Hippocampal formation (tissue), 2 donors: ENCODE results near the gene WNT9A.
A peak's percentile ranks its signal among the peaks of the same experiment; 100 is the strongest.
"Not testable (repeated sequence)": the region's sequence is repeated elsewhere in the genome, so short reads cannot be mapped to it uniquely, and the experiment has no call there.

ENCODE experiments used
- DNase-seq, 2 donors: peaks; one replicate each; lab custom pipeline; 2025; lab: John Stamatoyannopoulos, UW

The WNT9A gene

DNA sequence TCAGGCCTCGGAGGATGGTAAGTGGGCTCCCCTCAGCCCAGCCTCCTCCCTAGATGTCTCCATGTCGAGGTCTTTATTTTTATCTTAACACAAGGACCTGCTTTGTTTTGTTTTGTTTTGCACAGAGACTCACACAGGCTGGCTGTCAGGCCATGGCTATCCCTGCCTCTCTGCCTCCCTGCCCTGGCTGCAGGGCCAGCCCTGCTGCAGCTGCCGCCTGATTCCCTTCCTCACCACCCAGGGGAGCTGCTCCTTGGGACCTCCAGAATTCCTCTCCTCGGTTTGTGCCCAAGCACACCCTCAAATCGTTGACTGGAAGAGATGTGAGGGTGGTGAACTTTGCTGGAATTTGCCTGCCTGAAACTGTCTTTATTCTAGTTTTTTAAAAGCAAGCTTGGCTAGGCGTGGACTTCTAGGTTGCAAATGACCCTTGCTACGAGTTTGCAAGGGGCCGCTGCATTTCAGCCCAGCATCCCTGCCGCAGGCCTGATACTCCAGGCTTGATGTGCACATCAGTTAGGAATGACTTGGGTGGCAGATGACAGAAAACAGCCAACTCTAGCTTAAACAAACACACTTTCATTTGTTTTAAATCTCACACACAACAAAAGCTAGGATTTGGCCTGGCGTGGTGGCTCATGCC, 37.1 kb downstream of the WNT9A start:
- DNase-seq, result peak in 1 of 2 donors; percentile 17

DNA sequence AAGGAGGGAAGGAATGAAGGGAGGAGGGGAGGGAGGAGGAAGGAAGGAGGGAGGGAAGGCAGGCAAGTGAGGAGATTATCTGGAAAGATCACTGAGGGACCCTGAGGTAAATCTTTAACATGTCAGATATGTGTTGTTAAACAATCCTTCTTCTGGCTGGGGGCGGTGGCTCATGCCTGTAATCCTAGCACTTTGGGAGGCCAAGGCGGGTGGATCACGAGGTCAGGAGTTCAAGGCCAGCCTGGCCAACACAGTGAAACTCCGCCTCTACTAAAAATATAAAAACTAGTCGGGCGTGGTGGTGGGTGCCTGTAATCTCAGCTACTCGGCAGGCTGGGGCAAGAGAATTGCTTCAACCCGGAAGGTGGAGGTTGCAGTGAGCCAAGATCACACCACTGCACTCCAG, 37.8 kb downstream of the WNT9A start:
- DNase-seq, result not testable (repeated sequence)

DNA sequence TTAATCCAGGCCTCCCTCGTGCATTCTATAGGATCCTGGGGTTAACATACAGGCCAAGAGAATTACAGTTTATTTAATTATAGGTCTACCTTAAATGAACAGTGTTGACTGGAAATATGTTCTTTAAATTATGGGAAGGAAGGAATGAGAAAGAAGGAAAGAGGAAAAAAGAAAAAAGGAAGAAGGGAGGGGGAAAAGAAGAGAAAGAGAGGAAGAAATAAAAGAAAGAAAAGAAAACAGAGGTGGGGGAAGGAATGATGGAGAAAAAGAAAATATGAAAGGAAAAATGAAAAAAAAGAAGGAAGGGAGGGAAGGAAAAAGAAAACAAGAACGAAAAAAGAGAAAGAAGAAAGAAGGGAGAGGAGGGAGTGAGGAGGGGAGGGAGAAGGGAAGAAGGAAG, 38.5 kb downstream of the WNT9A start:
- no peak for DNase-seq

DNA sequence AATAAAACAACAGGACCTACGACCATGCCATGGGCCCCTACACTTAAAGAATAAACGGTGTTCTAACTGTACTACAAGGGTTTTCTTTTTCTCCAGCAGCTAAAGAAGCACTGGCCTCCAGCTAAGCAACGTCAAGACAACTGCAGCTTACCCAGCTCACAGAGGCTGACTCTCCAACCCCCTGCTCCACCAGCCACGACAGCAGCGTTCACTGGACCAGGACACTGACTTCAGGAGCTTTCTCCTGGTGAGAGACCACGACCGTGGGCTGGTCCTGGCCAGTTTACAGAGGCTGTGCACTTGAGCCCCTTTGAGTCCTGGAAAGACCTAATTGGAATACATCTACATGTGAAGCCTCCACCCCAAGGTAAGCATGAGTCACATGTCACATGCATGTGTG, 39.4 kb downstream of the WNT9A start:
- DNase-seq, result no peak

DNA sequence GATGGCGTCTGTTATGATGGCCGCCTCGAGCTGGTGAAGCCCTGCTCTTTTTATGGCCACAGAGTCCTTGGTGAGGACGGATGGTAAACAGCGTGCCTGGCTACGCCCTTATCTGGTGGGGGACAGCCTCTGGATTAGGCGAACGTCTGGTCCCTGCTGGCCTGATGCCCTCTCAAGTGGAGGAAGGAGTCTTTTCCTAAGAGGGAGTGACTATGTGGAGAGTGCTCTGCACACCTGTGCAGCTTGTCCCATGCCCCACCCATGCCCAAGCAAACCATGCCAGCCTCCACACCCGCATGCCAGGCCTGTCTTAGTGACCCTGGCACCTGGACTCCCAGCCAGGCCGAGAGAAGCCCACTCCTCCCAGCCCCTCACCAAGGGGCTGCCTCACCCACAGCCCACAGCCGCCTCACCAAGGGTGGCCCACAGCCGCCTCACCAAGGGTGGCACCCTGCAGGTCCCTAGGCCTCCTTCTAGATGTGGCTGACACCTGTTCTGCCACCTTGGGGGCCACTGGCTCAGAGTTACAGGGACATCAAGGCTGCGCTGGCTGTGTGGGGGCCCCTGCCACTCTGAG, 40.2 kb downstream of the WNT9A start:
- no peak for DNase-seq

DNA sequence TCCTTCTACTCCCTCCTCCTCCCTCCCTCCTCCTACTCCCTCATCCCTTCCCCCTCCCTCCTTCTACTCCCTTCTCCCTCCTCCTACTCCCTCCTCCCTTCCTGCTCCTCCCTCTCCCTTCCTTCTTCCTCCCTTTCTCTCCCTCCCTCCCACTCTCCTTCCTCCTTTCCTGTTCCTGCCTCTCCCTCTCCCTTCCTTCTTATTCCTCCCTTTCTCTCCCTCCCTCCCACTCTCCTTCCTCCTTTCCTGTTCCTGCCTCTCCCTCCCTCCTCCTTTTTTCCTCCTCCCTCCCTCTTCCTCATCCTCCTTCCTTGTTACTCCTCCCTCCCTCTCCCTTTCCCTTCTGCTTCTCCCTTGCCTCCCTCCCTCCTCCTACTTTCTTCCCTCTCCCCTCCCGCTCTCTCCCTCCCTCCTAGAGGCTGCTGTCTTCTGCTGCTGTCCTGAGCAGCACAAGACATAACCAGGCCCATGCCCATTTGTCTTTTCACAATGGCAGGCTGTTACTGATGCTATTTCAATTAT, 41.1 kb downstream of the WNT9A start:
- DNase-seq, result no peak

DNA sequence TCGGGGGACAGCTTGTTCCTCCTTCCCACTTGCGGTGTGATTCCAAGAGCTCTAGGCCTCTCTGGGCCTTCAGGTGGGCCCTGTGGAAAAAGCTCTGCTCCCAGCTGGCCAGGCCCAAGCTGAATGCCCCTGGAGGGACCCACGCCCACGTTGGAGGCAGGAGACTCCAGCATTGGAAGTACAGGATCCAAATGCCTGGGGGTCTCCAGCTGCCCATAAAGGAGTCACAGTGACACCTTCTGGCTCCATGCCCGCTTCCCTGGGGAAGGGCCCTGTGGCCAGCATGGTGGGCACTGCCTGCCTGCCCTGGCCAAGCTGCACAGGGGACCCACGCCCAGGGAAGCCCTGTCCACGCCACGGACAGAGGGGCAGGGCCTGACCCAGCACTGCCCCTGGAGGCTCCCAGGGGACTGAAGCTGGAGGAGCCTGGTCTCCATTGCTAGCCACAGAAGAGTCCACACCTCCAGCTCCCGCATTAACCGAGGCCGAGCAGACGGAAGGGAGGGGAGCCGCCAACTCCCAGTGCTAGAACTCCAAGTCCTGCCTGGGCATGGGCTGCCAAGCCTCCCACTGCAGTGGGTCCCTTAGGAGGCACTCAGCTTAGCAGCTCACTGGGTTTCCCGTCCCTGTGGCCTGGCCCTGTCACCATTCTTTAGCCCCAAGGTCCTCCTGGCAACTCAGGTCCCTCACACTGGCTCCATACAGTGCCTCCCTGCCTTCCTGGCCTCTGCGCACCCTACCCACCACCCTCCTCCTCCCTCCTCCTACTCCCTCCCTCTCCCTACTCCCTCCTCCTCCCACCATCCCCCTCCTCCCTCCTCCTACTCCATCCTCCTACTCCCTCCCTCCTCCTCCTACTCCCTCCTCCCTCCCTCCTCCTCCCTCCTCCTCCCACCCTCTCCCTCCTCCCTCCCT, 41.9 kb downstream of the WNT9A start:
- DNase-seq, result no peak

DNA sequence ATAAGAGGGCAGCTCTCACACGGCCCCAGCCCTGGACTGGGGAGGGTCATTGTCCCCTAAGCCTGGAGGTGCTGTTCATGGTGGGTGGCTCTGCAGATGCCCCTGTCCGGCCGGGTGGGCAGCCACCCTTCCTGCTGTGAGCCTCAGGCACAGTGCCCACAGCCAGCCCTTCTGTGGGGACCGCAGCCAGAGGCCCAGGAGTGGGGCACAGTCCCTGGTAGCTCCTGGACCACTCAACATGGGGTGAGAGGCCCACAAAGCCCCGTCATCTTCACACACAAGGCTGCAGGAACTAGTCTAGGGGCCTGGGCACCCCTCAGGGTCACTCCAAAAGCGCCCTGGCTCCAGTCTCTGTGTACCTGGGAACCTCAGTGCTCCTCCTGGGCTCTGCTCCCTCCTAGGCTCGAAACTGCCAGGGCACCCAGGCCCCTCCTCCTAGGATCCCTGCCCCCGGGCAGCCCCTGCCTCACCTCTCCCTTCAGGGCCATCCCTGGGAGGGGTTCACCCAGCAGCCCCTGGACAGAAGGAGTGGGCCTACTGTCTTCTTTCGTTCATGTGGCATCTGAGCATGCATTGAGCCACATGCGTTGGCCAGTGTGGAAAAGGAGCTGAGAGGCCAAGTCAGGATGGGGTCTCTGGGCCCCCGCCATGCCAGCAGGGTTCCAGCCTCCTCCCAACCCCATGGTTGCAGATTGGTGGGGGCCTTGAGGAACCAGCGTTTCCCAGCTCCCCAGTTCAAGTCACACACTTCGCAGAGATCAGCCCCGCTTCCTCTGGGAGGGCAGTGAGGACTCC, 43.0 kb downstream of the WNT9A start:
- no peak for DNase-seq

DNA sequence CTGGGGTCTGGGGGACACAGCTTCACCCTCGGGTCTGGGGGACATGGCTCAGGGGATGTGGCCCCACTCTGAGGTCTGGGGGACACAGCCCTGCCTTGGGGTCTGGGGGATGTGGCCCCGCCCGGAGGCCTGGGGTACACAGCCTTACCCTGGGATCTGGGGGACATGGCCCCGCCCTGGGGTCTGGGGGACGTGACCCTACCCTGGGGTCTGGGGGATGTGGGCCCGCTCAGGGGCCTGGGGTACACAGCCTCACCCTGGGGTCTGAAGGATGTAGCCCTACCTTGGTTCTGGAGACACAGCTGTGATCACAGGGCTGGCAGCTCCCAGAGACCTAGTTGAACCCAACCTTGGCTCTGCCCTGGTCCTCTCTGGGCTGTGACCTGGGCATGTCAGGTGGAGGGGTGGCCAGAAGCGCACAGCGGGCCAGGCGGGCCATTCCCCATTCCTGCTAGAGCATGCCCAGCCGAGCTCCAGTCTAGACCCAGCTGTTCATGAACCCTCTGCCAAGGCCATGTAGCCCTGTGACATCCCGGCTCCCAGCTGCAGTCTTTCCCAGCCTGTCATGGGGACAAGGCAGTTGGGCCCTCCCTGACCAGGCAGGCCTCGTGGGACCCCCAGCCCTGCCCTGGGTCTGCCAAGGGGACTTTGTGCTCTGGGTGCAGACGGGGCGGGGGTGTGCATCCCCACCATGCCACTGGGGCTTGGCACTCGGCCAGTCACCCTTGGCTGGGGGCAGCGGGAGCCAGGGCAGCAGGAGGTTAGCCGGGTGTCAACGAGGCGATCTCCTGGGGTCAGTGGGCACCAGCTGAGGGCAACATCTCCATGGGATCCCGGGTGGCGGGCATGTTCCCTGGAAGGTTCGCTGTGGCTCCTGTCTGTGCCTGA, 43.9 kb downstream of the WNT9A start:
- no peak for DNase-seq

DNA sequence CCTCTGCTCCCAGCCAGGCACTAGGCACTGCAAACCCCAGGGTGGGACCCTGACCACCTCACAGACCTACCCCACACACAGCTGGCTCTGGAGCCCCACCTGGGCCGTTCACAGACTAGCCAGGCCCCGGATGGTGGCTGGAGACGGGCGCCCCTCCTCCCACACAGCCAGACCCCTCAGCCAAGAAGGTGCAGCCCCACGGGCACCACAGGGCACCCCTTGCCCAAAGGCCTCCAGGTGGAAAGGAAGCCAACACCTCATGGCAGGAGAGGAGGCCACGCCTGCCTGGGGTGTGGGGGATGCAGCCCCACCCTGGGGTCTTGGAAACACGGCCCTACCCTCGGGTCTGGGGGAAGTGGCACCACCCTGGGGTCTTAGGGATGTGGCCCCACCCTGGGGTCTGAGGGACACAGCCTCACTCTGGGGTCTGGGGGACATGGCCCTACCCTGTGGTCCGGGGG, 44.6 kb downstream of the WNT9A start:
- DNase-seq, result no peak

DNA sequence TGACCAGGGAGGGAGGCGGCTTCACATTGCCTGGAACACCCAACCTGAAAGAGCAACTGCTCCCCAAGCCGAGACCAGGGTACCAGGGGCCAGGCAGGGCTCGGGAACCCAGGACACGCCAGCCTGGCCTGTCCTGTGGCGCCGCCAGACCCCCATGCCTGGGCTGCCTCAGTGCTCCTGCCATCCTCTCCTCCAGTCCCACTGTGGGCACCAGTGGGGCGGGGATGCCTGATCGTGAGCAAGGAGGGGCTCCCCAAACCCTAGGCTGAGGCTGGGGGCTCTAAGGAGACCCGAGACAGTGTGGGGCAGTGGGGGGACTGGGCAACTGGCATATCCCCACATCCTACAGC, 45.1 kb downstream of the WNT9A start:
- DNase-seq, result no peak

DNA sequence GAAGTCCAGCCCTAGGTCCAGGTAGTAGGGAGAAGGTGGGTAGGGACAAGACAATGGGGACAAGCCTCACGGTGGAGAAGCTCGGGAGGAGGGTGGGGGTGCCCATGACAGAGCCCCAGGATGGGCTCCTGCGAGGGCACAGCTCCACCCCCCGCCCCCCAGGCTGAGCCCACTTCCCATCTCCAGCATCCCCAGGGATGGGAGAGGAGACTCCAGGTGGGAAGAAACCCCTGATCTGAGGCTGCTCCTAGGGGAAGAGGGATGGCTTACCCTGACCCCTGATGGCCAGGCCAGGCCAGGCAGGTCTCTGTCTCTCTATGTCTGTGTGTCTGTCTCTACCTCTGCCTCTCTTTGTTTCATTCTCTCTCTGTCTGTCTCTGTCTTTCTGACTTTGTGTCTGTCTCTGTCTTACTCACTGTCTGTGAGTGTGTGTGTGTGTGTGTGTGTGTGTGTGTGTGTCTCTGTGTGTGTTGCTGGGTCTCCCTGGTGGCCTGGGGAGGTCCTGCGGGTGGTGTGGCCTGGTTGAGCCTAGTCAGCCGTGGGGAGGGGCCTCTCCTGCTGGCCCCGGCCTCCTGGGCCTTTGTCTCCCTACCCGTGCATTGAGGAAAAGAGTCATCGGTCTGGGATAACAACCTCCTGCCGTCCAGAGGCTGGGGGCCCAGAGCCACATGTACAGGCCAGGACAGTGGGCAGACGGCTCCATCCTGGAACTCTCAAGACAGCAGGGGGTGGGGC, 45.7 kb downstream of the WNT9A start:
- DNase-seq, result no peak

DNA sequence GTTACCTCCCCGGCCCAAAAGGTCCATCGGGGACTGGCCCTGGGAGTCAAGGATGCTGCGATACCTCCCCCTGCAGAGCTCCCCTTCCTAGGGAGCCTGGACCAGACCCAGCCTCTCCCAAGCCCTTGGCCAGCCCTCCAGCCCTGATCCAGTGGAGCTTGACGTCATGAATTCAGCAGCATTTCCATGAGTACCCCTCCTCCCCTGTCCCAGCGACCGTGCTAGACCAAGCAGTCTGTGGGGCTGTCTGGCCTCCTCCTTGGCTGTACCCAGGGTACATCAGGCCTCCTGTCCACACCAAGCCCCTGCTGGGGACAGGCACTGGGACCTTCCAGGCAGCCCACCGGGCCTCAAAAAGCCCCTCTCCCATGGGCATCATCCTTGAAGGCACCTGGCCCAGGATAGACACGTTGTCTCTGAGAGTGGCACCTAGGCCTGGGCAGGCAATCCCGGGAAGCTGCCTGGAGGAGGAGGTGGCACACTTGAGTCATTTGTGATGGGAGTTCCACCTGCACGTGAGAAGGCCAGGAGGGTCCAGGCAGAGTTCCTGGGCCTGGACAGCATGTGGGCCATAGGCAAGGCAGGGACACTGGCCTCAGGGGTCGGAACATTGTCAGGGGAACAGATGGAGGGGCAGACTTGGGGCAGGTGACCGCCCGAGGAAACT, 46.4 kb downstream of the WNT9A start:
- DNase-seq, result no peak

DNA sequence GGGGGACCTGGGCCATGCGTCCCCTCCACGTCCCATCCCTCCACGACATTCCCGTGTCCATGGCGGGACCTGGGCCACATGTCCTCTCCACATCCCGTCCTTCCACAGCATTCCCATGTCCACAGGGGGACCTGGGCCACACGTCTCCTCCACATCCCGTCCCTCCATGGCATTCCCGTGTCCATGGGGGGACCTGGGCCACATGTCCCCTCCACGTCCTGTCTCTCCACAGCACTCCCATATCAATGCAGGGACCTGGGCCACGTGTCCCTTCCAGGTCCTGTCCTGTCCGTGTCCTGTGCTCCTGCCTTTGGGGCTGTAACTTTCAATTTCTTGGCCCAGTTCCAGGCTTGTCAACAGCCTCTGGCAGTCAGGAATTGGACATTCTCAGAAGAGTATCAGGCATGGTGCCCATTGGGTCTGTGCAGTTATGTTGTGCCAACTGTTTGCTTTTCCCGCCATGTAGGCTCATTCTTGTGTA, 47.1 kb downstream of the WNT9A start:
- DNase-seq, result no peak

DNA sequence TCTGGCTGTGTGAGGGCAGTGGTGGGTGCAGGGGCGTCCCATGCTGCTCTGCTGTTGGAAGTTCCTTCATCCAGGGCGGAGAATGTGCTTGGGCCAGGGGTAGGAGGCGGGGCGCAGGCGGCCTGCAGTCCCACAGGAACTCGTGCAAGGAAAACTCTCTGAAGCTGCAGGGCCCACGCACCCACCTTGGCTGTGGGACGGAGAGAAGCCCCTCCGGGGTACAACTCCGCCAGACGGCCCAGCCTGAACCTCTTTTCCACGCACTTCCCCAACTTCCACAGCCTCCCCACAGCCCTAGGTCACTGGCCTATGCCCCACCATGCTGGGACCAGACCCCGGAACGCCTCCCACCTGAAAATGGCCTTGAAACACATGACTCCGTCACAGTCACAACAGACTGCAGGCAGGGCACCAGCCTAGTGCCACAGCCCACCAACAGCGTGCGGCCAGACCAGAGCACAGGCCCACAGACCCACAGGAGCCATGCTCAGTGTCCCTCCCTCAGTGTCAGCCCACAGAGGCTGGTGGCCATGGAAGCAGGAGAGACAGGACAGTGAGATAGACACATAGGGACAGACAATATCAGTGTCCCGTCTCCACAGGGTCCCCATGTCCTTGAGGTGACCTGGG, 47.8 kb downstream of the WNT9A start:
- DNase-seq, result no peak

DNA sequence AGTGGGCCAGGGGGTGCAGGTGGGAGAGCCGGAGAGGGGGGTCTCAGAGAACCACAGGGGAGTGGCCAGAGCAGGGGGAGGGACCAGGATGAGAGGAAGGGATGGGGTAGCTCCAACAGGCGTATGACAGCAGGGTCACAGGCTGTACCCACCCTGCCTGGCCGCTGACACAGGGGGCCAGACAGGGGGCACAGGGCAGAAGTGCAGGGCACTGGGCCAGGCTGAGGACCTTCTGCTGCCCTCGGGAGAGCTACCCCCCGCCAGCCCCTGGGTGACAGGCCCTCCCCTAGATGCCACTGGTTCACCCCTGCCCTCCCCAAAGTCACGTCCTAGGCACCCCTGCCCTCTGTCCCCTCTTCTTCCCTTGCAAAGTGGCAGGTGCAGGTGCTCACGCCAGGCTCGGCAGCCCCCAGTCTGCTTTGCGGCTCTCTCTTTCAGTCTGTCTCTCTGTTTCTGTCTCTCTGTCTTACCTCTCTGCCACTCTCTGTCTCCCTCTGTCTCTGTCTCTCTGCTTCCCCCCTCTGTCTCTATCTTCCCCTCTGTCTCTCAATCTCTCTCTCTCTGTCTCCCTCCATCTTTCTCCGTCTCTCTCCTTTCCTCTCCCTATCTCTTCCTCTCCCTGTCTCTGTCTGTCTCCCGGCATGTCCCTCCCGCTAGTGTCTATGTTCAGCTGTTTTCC, 48.5 kb downstream of the WNT9A start:
- DNase-seq, result no peak

DNA sequence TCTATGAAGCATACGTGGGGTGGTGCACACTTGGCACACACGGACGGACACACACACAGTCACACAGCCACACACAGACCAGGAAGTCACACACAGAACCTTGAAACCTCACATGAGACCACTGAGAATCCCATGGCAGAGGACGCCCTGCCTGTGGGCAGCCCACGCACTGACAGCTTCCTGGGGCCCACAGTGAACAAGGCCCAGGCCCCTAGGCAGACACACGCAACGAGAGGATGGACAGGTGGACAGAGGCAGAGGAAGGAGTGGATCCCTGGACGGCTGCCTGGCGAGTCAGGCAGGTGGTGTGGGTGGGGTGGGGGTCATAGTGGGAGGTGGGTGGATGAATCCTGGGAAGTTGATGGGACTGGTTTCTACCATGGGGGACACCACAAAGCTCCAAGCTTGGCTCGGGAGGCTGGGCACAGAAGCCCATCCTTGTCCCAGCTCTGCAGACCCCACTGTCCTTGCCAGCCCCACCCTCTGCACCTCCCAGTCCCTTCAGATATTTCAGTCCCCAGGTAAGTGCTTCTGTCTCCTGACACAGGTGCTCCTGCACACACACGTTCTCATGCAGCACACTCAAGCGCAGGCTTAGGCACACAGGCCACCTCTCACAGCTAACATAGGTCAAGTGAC, 49.1 kb downstream of the WNT9A start:
- no peak for DNase-seq
